ENCODE data around the gene FIGN. TPM values are rescaled to one million over a fixed set of nuclear protein-coding genes. Genes with fewer than 3 reads are reported as not detected.

Gene FIGN
- total RNA-seq, 1 experiment from 2014 or later: 3.6 TPM

GRCh38 chr2:163580757-163581156 is 155.1 kb downstream of the FIGN start:
- no peak for DNase-seq (ENCODE audit: extremely low read depth, low read depth)

GRCh38 chr2:163574309-163574708 is 161.5 kb downstream of the FIGN start:
- DNase-seq (ENCODE audit: extremely low read depth, low read depth): no peak

- DNase-seq (ENCODE audit: extremely low read depth, low read depth): no peak
These were observed 162.2 kb downstream of the FIGN start for GRCh38 chr2:163573652-163574051.

GRCh38 chr2:163572850-163573249 is 163.0 kb downstream of the FIGN start:
- no peak for DNase-seq (ENCODE audit: extremely low read depth, low read depth)

- no peak for DNase-seq (ENCODE audit: extremely low read depth, low read depth)
These were observed 164.2 kb downstream of the FIGN start for GRCh38 chr2:163571423-163572102.

- no peak for DNase-seq (ENCODE audit: extremely low read depth, low read depth)
These were observed 165.4 kb downstream of the FIGN start for GRCh38 chr2:163570391-163570790.

GRCh38 chr2:163565192-163565591 is 170.6 kb downstream of the FIGN start:
- DNase-seq (ENCODE audit: extremely low read depth, low read depth): no peak

- no peak for DNase-seq (ENCODE audit: extremely low read depth, low read depth)
These were observed 171.6 kb downstream of the FIGN start for GRCh38 chr2:163564236-163564635.

GRCh38 chr2:163563336-163563735 is 172.5 kb downstream of the FIGN start:
- DNase-seq (ENCODE audit: extremely low read depth, low read depth): no peak

- no peak for DNase-seq (ENCODE audit: extremely low read depth, low read depth)
These were observed 177.4 kb downstream of the FIGN start for GRCh38 chr2:163558251-163559021.

- no peak for DNase-seq (ENCODE audit: extremely low read depth, low read depth)
These were observed 179.3 kb downstream of the FIGN start for GRCh38 chr2:163556511-163556910.

GRCh38 chr2:163554864-163555263 is 180.9 kb downstream of the FIGN start:
- no peak for DNase-seq (ENCODE audit: extremely low read depth, low read depth)

- DNase-seq (ENCODE audit: extremely low read depth, low read depth): no peak
These were observed 182.2 kb downstream of the FIGN start for GRCh38 chr2:163553601-163554000.

GRCh38 chr2:163552758-163553157 is 183.1 kb downstream of the FIGN start:
- DNase-seq (ENCODE audit: extremely low read depth, low read depth): no peak

GRCh38 chr2:163551616-163552373 is 184.0 kb downstream of the FIGN start:
- no peak for DNase-seq (ENCODE audit: extremely low read depth, low read depth)

- DNase-seq (ENCODE audit: extremely low read depth, low read depth): no peak
These were observed 186.8 kb downstream of the FIGN start for GRCh38 chr2:163548970-163549369.
